Measurements from ENCODE around the gene TEX26. TPM values are rescaled to one million over a fixed set of nuclear protein-coding genes. Genes with fewer than 3 reads are reported as not detected.

Gene TEX26
- total and polyA plus RNA-seq, 4 donors = 0.67 to 6.2 (median 2.5) TPM; not detected in 1

- peaks cover 0 to 8% (median 0%) of the 10 kb centered on the region in 5 donors for H3K4me1 ChIP-seq (ENCODE audit: control insufficient read depth in 5 of 5, insufficient read depth in 5 of 5, low read length in 5 of 5)
- DNase-seq = no peak
- no peaks in the 10 kb centered on the region for H3K9me3 ChIP-seq (ENCODE audit: control insufficient read depth in 4 of 4, insufficient read depth in 3 of 4, low read length in 3 of 4)
- H3K4me3 ChIP-seq = no peak overlapping the region
- TF ChIP-seq CTCF (IDR thresholded peaks at IDR 0.05; ENCODE audit: control extremely low read depth, extremely low read depth) = no peak
- H3K27ac ChIP-seq (ENCODE audit: low read depth in 1 of 2, low read length in 1 of 2) = no peak overlapping the region
- H3K27me3 ChIP-seq (ENCODE audit: control insufficient read depth in 3 of 3, insufficient read depth in 3 of 3, low read length in 2 of 3) = no peaks in the 10 kb centered on the region
- ATAC-seq (ENCODE audit: insufficient read depth, low FRiP score) = no peak
- WGBS, 2 donors = 88 to 89% methylated on average over 5 of the region's 5 CpGs
- no peaks in the 10 kb centered on the region for H3K36me3 ChIP-seq (ENCODE audit: control insufficient read depth in 4 of 4, insufficient read depth in 4 of 4, low read length in 4 of 4)
- no peak overlapping the region for H3K9ac ChIP-seq (ENCODE audit: insufficient read depth in 1 of 2, low read length in 2 of 2)
Measured at GRCh38 chr13:30928978-30929377, 3.5 kb upstream of the TEX26 start.

- peaks cover 0 to 4% (median 2%) of the 10 kb centered on the region in 4 donors for H3K9me3 ChIP-seq (ENCODE audit: control insufficient read depth in 4 of 4, insufficient read depth in 3 of 4, low read length in 3 of 4)
- no peak for TF ChIP-seq CTCF (IDR thresholded peaks at IDR 0.05; ENCODE audit: control extremely low read depth, extremely low read depth)
- no peaks in the 10 kb centered on the region for H3K36me3 ChIP-seq (ENCODE audit: control insufficient read depth in 4 of 4, insufficient read depth in 4 of 4, low read length in 4 of 4)
- no peaks in the 10 kb centered on the region for H3K27me3 ChIP-seq (ENCODE audit: control insufficient read depth in 3 of 3, insufficient read depth in 3 of 3, low read length in 2 of 3)
- H3K4me3 ChIP-seq = no peak overlapping the region
- no peak overlapping the region for H3K27ac ChIP-seq (ENCODE audit: low read depth in 1 of 2, low read length in 1 of 2)
- no peak for DNase-seq
- WGBS, 2 donors = 85 to 94% methylated on average over 3 of the region's 3 CpGs
- no peak overlapping the region for H3K9ac ChIP-seq (ENCODE audit: insufficient read depth in 1 of 2, low read length in 2 of 2)
- ATAC-seq (ENCODE audit: insufficient read depth, low FRiP score) = no peak
- H3K4me1 ChIP-seq (ENCODE audit: control insufficient read depth in 5 of 5, insufficient read depth in 5 of 5, low read length in 5 of 5) = peaks cover 0 to 8% (median 0%) of the 10 kb centered on the region in 5 donors
Measured at GRCh38 chr13:30933354-30933670, 856 bp downstream of the TEX26 start.

DNA sequence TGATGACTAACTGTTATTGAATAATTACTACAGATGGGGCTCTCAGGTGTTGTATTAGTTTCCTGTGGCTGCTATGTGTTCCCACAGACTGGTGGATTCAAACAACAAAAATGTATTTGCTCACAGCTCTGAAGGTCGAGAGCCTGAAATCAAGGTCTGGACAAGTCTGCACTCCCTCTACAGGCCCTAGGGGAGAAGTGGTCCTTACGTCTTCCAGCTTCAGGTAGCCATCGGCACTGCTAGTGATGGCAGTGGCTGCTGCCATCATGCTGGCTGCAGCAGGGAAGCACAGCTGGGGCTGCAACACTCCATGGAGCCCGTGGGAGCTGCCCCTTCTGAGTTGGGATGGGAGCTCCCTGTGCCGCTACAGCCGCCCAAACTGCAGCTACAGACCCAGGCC, 1.9 kb downstream of the TEX26 start:
- DNase-seq = no peak

More for the DNA sequence above, 1.9 kb downstream of the TEX26 start:
- H3K36me3 ChIP-seq (ENCODE audit: control insufficient read depth in 4 of 4, insufficient read depth in 4 of 4, low read length in 4 of 4) = no peaks in the 10 kb centered on the region
- 70 to 72% methylated on average over 6 of the region's 6 CpGs for WGBS, 2 donors
- no peak for TF ChIP-seq CTCF (IDR thresholded peaks at IDR 0.05; ENCODE audit: control extremely low read depth, extremely low read depth)
- H3K9ac ChIP-seq (ENCODE audit: insufficient read depth in 1 of 2, low read length in 2 of 2) = no peak overlapping the region
- no peak overlapping the region for H3K27ac ChIP-seq (ENCODE audit: low read depth in 1 of 2, low read length in 1 of 2)
- H3K4me1 ChIP-seq (ENCODE audit: control insufficient read depth in 5 of 5, insufficient read depth in 5 of 5, low read length in 5 of 5) = peaks cover 0 to 8% (median 0%) of the 10 kb centered on the region in 5 donors
- no peak for ATAC-seq (ENCODE audit: insufficient read depth, low FRiP score)
- H3K27me3 ChIP-seq (ENCODE audit: control insufficient read depth in 3 of 3, insufficient read depth in 3 of 3, low read length in 2 of 3) = no peaks in the 10 kb centered on the region
- H3K4me3 ChIP-seq = no peak overlapping the region
- peaks cover 0 to 4% (median 2%) of the 10 kb centered on the region in 4 donors for H3K9me3 ChIP-seq (ENCODE audit: control insufficient read depth in 4 of 4, insufficient read depth in 3 of 4, low read length in 3 of 4)
